GM19468 (cell line): Measurements from ENCODE around the gene PPP1R14C.
"Not testable (repeated sequence)": the region's sequence is repeated elsewhere in the genome, so short reads cannot be mapped to it uniquely, and the experiment has no call there.

ENCODE experiments used
- ATAC-seq: cut with Tn5 transposase; IDR thresholded peaks from one replicate; pipeline ENCODE4 v1.9.1; 2021; ENCODE audit warnings: mild to moderate bottlenecking, moderate library complexity, moderate number of reproducible peaks; ENCODE audit not compliant: unreplicated experiment; ENCODE audit errors: extremely low read depth

The PPP1R14C gene

DNA sequence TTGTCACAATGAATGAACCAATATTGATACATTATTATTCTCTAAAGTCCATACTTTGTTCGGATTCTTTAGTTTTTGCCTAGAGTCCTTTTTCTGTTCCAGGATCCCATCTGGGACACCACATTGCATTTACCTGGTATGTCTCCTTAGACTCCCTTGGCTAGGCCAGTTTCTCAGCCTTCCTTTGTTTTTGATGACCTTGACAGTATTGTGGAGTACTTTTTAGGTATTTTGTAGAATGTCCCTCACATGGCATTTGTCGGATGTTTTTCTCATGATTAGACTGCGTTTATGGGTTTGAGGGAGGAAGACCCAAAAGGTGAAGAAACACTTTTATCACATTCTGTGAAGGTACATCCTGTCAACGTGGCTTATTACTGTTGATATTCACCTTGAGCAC is 16.9 kb downstream of the PPP1R14C start:
- no peak for ATAC-seq

DNA sequence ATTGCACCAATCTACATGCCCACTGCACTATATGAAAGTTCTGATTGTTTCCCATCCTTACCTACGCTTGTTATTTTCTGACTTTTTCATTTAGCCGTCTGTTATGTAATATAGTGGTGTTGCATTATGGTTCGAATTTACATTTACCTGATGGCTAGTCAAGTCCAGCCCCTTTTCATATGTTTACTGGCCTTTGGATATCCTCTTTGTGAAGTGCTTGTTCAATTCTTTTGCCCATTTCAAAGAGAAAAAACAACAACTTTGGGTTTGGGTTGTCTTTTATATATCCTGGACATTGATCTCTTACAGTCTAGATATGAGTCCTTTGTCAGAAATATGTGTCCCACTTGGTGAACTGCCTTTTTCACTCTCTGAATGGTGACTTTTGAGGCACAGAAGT is 21.1 kb downstream of the PPP1R14C start:
- no peak for ATAC-seq

DNA sequence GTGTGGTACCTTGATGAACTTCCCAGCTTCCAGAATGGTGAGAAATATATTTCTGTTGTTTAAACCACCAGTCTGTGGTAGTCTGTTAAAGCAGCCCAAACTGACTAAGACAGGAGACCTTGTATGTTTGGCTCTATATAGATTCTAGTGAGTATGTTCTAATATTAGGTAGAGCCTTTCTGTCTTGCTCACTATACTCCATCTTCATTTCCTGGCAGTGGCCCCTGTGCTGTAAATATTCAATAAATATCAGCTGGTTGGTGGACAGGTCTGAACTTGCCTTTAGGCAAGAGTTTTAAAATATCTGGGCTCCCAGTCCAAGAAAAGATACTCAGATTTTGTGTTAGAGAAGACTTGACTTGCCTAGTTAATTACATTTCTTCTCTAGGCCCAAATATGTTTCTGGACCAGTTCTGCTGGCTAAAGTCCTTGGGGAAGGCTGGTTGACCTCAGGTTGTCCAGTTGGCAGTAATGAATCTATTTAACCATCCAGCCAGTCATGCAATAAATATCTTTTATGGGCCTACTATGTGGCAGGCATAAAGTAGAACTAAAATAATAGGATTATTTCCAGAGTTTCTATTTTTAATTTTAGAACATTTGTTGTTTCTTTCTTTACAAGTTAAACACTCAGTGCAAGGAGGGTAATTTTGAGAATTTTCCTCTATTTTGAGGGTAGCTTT is 22.3 kb downstream of the PPP1R14C start:
- ATAC-seq = no peak

DNA sequence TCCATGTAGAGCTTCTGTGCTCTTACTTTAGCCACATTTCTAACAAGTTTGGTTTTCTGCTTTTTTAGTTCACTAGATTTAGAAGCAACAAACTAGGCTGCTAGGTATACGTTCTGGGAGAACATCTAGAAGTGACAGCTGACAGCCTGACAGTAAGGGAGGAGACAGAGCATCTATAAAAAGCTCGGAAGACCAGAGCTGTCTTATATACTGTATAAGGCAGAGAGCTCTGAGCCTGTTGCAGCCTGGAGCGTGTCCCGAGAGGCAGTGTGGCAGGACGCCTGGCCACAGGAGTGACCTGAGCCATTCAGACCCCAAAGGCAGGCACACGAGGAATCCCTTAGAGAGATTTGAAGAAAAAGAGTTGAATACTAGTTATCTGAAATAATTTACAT is 24.6 kb downstream of the PPP1R14C start:
- no peak for ATAC-seq

DNA sequence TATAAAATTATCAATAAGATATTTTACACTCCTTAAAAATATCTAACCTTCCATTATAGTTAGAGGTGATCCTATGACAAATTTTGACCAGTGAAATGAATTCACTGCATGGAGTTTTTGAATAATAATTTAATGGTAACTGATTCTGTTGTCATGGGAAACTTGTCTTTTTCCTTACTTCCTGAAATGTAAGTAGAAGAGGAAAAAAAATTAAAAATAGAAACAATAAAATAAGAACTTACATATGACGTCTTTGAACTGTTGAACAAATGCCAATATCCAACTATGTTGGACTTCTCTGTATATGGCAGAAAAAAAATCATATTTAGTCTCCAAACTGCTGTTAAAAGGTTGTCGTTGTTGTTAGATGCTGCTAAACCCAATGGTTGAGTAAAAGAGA is 26.3 kb downstream of the PPP1R14C start:
- ATAC-seq = no peak

DNA sequence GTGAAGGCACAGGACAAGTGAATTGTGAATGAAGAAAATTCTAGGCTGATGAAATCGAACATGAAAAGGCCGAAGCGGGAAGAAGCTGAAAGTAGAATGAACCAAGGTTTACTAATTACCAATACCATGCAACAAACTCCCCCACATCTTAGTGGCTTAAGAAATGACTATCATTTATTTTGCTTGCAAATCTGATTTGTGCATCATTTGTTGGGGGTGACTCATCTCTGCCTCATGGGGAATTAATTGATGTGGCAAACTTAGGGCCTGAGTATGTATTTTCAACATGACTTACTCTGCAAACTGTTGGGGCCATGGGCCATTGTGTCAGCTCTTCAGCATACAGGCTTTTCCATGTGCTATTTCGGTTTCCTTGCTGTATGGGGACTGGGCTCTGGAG is 26.8 kb downstream of the PPP1R14C start:
- no peak for ATAC-seq

DNA sequence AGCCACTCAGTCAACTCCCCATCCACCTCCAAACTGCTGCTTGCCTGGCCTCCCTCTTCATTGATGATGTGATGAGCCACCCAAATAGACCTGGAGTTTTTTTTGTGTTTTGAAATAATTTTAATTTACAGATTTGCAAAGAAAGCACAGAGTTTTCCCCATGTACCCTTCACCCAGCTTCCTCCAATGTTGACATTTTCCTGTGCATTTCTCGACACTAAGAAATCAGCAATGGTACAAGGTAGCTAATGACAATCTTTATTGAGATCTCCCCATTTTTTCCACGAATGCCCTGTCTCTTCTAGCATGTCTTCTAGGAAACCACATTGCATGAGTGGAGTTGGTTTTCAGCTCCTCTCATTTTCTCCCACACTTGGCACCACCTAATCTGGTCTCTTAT is 30.1 kb downstream of the PPP1R14C start:
- no peak for ATAC-seq

DNA sequence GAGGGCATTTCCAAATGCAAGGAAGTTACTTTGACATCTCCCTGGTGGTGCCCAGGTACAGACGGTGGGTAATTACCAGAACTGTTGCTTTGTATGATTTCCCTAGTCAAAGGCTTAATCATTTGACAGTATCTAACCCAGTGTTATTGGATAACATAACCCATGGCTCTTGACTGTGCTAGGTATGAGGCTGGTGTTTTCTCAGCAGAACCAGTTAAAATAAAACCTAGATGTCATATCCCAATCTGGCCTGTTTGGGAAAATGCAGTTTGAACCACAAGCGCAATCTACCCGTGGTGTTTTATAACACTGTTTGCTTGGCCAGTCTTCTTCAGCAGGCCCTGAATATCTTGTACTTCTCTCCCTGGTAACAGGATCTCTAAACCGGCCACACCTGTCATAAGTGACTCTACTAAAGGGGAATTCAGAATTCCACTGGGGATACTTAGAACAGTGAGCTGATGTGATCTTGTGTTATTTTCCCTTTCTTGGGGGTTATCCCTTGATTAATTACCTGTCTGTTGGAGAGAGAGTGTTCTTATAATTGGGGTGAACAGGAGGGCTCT is 32.8 kb downstream of the PPP1R14C start:
- ATAC-seq = no peak

DNA sequence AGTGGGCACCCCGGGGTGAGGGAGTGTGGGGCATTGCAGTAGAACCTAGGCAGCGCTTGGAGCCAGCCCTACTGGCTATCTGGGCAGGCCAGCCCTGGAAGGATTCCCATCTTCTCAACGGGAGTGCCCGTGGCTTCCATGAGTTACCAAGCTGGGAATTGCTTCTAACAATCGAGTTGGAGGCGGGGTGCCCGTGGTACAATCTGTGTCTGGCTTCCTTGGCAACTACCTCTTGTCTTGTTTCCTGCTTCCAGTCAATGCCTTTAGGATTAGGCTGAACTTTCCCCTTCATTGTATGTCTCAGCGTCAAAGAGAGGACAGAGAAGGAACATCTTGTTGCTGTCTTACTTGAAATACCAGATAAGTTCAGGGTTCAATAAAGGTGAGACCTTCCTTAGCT is 33.3 kb downstream of the PPP1R14C start:
- ATAC-seq = no peak

DNA sequence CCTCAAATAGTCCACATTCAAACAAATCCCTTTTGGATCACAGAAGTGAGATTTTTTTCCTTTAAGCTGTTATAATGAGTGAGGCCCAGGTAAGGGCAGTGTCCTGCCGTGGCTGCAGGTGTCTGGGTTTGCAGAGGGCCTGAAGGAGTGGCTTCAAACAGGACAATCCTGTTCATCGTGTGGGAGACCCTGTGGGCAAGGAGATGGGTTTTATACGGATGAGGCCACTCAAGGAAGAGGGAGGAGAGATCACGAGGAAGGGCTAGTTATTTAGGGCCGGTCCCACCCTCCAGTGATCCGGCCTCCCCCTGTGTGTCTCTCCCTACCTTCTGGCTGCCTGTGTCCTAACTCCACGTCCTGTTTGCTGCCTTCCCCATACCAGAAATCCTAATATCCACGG is 33.8 kb downstream of the PPP1R14C start:
- ATAC-seq = no peak

DNA sequence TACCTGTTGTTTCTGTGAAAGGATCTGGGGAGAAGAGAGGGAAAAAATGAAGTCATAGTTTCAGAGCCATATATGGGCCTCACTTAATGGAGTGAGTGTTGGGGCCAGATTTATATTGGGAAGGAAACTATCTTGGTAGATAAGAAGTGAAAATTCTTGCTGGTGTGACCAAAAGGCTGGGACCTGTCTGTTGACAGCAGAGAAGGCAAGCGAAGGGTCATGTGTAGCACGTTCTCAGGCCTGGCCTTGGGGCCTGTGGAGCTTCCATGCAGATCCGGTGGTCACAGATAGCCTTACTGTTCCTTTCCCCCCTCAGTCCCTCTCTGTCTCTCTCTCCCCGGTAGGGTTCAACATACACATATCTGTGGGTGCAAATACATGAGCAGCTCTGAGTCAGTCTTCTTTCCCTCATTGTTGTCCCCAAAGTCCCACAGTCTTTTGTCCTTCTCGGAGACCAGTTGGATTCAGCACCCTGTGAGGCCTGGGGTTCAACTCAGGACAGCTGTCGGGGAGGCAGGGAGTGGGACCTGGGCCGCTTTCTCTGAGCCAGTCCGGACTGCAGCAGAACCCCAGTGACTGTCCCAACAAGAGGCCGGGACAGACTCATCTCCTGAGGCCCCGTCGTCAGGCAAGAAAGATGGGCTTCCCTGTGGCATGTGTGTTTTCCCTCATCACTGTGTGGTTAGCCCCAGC is 34.6 kb downstream of the PPP1R14C start:
- ATAC-seq = no peak

DNA sequence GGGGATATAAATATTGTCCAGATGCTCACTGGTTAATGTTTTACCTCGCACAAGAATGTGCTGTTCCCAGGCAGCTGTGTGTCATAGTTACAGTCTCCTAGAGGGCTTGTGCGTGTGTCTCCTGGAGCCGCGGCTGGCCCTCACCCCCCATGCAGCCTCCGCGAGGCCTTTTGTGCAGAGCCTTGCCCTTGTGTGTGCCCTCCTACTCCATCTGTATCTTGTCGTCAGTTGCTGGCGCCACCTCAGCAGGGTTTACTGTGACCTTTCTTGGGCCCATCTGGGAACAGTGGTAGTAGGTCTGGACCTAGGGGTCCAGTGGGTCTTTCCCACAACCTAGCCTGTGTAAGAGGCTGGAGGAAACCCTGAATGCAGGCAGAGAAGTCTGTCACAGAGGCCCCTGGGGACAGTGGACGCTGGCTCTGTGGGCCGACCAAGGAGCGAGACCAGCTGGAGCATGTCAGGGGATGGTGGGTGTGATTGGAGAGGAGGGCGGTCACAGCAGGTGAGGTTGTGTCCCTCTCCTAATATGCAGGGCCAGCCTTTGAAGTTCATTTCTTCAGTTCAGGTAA is 35.2 kb downstream of the PPP1R14C start:
- no peak for ATAC-seq

DNA sequence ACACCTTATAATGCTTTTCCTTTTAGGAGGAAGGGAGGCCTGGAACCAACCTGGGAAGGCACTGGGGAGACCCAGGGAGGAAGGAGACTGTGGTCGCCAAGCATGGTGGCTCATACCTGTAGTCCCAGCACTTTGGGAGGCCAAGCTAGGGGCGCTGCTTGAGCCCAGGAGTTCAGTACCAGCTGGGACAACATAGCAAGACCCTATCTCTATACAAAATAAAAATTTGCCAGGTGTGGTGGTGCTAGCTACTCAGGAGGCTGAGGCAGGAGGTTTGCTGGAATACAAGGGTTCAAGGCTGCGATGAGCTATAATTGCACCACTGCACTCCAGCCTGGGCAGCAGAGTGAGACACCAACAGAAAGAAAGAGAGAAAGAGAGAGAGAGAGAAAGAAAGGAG is 36.2 kb downstream of the PPP1R14C start:
- ATAC-seq = no peak

DNA sequence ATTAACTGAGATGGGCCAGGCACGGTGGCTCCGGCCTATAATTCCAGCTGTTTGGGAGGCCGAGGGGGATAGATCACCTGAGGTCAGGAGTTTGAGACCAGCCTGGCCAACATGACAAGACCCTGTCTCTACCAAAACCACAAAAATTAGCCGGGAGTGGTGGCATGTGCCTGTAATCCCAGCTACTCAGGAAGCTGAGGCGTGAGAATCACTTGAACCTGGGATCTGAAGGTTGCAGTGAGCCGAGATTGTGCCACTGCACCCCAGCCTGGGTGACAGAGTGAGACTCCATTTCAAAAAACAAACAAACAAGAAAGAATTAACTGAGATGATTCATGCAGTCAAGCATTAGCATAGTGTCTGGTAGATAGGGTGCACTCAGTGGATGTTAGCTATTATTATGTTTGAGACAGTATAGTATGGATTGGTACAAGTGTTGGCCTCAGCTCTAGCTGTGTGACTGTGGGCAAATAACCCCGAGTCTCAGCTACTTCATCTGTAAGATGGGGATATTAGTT is 37.1 kb downstream of the PPP1R14C start:
- not testable (repeated sequence) for ATAC-seq

DNA sequence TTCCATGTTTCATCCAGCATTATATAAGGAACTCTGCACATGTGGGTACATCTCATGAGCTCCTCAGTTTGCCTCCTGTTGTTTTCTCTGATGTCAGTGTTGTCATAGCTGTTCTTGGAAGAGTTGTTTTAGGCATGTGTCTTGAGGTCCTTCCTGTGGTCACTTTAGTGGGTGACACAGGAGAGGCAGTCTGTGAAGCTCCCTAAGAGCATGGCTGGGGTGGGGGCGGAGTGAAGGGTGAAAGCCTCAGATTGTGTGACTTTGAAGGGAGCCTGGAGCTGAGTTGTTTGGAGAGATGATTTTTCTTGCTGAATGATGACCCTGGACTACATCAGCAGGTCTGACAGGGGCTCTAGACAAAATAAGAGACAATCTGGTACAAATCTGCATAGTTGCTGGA is 37.7 kb downstream of the PPP1R14C start:
- ATAC-seq = no peak

DNA sequence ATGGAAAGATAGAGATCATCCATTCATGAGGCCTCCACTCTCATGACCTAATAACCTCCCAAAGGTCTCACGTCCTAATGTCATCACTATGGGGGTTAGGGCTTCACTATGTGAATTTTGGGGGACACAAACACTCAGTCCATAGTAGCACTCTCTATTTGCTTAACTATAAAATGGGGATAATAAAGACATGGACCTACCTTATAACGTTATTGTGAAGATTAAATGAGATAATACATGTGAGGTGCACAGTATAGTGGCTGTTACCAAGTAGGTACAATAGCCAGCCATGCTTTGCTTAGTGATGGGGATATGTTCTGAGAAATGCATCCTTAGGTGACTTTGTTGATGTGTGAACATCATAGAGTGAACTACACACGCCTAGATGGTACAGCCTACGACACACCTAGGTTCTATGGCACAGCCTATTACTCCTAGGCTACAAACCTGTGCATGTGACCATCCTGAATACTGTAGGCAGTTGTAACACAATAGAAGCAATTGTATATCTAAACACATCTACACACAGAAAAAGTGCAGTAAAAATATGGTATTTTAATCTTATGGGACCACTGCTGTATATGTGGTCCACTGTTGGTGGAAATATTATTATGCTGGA is 39.7 kb downstream of the PPP1R14C start:
- ATAC-seq = no peak

DNA sequence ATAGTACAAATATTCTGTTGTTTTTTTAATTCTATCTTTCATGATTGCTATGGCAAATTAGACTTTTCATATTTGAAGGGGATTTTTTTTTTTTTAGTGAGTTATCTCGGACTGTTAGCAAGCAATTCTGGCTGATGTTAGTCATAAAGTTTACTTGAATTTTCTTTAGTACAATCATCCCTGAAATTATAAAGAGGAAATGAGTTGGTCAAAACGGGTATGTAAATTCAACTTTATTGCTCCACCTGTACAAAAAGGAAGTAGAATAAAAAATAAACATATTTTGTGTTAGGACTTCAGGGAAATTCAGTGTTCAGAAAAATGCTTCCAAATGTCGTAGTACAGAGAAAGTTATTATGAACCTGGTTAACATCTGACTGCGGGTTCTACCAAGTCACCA is 40.3 kb downstream of the PPP1R14C start:
- no peak for ATAC-seq

DNA sequence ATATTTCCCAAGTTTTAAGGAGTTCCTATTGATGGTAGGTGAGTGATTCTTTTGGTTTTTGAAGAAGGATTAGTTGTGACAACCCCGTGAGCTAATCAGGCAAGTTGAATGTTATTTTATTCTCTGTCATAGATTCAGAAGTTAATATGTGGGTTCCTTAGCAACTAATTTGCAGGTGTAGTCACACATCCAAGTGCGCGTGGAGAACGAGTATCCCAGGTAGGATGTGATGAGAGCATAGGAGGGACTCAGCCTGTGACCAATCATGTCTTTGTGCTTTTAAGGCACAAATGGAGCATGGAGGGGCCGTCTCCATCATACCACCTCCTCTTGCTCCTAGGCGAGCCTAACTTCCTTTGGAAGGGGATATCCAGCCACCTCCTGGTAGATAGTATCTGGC is 41.1 kb downstream of the PPP1R14C start:
- ATAC-seq = no peak

DNA sequence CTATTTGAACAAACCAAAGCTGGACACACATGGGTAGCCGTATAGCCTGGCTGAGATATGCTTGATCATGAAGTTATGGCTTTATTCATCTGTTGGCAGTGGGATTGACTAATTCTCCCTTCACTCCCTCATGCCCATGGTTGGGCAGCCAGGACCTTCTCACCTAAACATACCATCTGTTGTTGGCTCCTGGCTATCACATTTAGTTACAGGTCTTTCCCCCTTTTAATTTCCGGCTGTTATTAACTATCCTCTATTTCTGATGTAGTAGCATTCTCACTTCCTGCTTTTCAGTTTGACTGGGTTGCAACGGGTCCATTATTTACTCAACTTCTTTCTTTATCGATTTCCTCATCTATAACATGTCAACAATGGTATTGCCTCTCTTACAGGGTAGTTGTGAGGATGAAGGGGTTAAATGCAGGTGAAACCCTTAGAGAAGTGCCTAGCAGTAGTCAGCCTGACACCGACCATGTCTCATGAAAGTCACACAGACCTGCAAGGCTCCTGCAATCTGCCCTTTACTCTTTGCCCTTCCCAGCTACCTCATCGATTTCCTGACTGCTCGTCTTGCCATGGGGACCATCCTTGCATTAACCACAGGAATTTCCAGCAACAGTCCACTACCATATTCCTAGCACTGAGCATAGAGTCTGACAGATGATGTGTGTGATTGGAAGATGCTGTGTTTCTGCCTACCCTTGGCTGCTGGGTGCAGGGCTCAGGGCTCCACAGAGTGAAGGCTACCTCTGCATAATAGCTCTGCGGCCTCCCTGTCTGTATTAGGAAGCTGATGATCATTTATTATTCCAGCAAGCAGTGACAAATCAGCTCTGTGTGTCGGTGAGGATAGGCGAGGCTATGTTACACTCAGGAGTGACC is 42.2 kb downstream of the PPP1R14C start:
- peak; percentile 15 for ATAC-seq

DNA sequence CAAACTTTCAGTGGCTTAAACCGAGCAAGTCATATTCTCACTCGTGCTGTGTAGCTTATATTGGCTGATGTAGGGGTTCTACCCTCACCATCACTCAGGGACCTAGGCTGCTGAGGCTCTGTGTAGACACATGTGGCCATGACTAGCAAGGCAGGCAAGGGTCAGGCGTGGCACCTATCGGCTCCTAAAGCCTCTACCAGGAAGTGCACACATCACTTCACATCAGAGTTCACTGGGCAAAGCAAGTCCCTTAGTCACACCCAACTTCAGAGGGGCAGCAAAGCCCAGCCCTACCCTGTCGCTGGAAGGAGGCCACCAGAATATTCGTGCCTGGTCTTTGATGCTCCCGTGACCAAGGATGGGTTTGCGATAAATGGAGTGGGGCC is 42.9 kb downstream of the PPP1R14C start:
- no peak for ATAC-seq
